SU-DHL-6 (cell line): ENCODE data around the gene GREM1.

ENCODE experiments used
- H2AFZ ChIP-seq: fragments of 200-600 bp; sonication (generic); 2 replicates; pipeline ENCODE4 v1.6.1; 2014; ENCODE audit warnings: low read depth, mild to moderate bottlenecking, moderate library complexity, mixed read lengths, antibody characterized with exemption, low read length; ENCODE audit not compliant: severe bottlenecking
- H3F3A ChIP-seq: fragments of 200-600 bp; shearing (Covaris generic); 2 replicates; pipeline ENCODE4 v1.6.0; 2016; ENCODE audit warnings: antibody characterized with exemption, mild to moderate bottlenecking; ENCODE audit not compliant: insufficient read depth
- H3K27ac ChIP-seq: fragments of 200-600 bp; sonication (generic); 2 replicates; pipeline ENCODE4 v1.5.1; 2016; ENCODE audit warnings: low read depth, mild to moderate bottlenecking, low read length, moderate library complexity, mixed read lengths
- H3K27me3 ChIP-seq: fragments of 200-600 bp; sonication (generic), shearing (Covaris generic); 2 replicates; pipeline ENCODE4 v1.6.0; 2014; ENCODE audit warnings: mild to moderate bottlenecking, low read length
- H3K36me3 ChIP-seq: fragments of 200-600 bp; sonication (generic); 2 replicates; pipeline ENCODE4 v1.6.1; 2014; ENCODE audit warnings: mild to moderate bottlenecking, low read length, mixed read lengths
- H3K4me2 ChIP-seq: fragments of 300-600, 200-600 bp; shearing (Covaris generic), sonication (generic); 2 replicates; pipeline ENCODE4 v1.6.0; 2014; ENCODE audit warnings: low read length, low read depth, mild to moderate bottlenecking; ENCODE audit not compliant: poor library complexity, severe bottlenecking
- H3K4me3 ChIP-seq: fragments of 200-600 bp; sonication (generic); 2 replicates; pipeline ENCODE4 v1.5.1; 2014; ENCODE audit warnings: antibody characterized with exemption, low read length, mild to moderate bottlenecking, mixed read lengths; ENCODE audit not compliant: insufficient read depth, poor library complexity, severe bottlenecking
- H3K79me2 ChIP-seq: fragments of 200-600 bp; sonication (generic); 2 replicates; pipeline ENCODE4 v1.6.1; 2014; ENCODE audit warnings: mild to moderate bottlenecking, low read length, moderate library complexity; ENCODE audit not compliant: insufficient read depth
- H3K9ac ChIP-seq: fragments of 200-600 bp; sonication (generic); 2 replicates; pipeline ENCODE4 v1.7.0; 2014; ENCODE audit warnings: mild to moderate bottlenecking, low read length
- H3K9me2 ChIP-seq: fragments of 200-600 bp; sonication (generic); replicated peaks from 2 replicates; pipeline ENCODE4 v1.6.1; 2014; ENCODE audit warnings: low read length; ENCODE audit not compliant: insufficient read depth
- H3K9me3 ChIP-seq: fragments of 200-600 bp; sonication (generic); 2 replicates; pipeline ENCODE4 v1.6.1; 2014; ENCODE audit warnings: low read length, mixed read lengths; ENCODE audit not compliant: insufficient read depth
- H4K20me1 ChIP-seq: fragments of 200-600 bp; sonication (generic); 2 replicates; pipeline ENCODE4 v1.6.1; 2014; ENCODE audit warnings: low read depth, mild to moderate bottlenecking, antibody characterized with exemption, low read length, moderate library complexity, mixed read lengths
- EZH2phosphoT487 ChIP-seq: fragments of 200-600 bp; sonication (generic), shearing (Covaris generic); conservative IDR thresholded peaks from 2 replicates; pipeline ENCODE4 v1.6.1; 2018; ENCODE audit warnings: mild to moderate bottlenecking, antibody characterized with exemption, low read length, moderate library complexity, mixed read lengths
- TF ChIP-seq, protein P1 (sequence below): fragments of 200-600 bp; sonication (generic); IDR thresholded peaks from one replicate; pipeline ENCODE4 v1.5.1; 2017; ENCODE audit warnings: antibody characterized with exemption, mild to moderate bottlenecking, low read length, moderate library complexity; ENCODE audit not compliant: insufficient read depth, poor library complexity, severe bottlenecking

Gene GREM1

DNA sequence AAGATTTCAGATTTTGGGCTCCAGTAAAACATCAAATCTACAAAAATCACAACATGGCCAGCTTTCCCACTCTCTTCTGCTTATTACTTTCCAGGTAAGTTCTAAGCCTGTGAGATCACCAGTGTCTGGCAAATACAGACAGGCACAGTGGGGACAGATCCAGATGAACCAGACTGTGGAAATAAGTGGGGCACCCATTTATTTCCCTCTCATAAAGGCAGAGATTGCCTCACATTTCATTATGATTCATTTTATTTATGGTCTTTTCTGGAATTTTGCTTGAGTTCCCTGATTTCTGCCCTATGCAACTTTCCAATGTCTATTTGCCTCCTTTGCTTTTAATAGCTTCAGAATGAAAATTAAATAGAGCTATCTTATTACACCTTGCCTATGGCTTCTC lies 66.8 kb downstream of the GREM1 start:
- H3K9me3 ChIP-seq: no peaks in the 10 kb centered on the region
- H3K4me2 ChIP-seq: no peak overlapping the region
- no peaks in the 10 kb centered on the region for H3K27me3 ChIP-seq
- no peak overlapping the region for H3K4me3 ChIP-seq
- H3K9ac ChIP-seq: no peak overlapping the region
- H3K9me2 ChIP-seq: no peaks in the 10 kb centered on the region
- no peaks in the 10 kb centered on the region for H4K20me1 ChIP-seq
- no peaks in the 10 kb centered on the region for H3K36me3 ChIP-seq
- TF ChIP-seq, protein P1, sequence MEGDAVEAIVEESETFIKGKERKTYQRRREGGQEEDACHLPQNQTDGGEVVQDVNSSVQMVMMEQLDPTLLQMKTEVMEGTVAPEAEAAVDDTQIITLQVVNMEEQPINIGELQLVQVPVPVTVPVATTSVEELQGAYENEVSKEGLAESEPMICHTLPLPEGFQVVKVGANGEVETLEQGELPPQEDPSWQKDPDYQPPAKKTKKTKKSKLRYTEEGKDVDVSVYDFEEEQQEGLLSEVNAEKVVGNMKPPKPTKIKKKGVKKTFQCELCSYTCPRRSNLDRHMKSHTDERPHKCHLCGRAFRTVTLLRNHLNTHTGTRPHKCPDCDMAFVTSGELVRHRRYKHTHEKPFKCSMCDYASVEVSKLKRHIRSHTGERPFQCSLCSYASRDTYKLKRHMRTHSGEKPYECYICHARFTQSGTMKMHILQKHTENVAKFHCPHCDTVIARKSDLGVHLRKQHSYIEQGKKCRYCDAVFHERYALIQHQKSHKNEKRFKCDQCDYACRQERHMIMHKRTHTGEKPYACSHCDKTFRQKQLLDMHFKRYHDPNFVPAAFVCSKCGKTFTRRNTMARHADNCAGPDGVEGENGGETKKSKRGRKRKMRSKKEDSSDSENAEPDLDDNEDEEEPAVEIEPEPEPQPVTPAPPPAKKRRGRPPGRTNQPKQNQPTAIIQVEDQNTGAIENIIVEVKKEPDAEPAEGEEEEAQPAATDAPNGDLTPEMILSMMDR: no peak
- TF ChIP-seq EZH2phosphoT487: no peak
- H2AFZ ChIP-seq: no peak overlapping the region
- no peaks in the 10 kb centered on the region for H3K79me2 ChIP-seq
- no peaks in the 10 kb centered on the region for H3F3A ChIP-seq
- H3K27ac ChIP-seq: no peak overlapping the region

DNA sequence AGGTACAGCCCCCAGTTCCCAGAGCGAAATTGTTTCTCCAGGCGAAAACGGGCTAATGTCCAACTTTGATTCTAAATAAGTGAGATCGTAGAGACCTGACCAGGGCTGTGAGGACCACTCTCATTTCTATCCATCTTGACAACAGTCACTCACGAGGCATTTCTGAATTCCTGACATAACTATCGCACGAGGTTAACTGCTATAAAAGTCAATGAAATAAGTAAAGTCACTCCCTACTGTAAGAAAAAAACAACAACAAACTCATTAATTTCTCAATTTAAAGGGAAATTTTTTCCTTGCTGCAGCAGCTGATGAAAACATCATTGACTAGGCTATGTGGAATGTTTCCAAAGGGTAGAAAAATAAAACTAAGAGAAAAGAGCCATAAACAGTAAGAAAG lies 69.1 kb downstream of the GREM1 start:
- no peaks in the 10 kb centered on the region for H3K36me3 ChIP-seq
- H3K4me2 ChIP-seq: no peak overlapping the region
- H3K9me2 ChIP-seq: no peaks in the 10 kb centered on the region
- no peak overlapping the region for H3K27ac ChIP-seq
- H3K27me3 ChIP-seq: no peaks in the 10 kb centered on the region
- TF ChIP-seq, protein P1: no peak
- no peak for TF ChIP-seq EZH2phosphoT487
- no peak overlapping the region for H2AFZ ChIP-seq
- no peaks in the 10 kb centered on the region for H3K9me3 ChIP-seq
- no peak overlapping the region for H3K4me3 ChIP-seq
- no peaks in the 10 kb centered on the region for H3F3A ChIP-seq
- H3K9ac ChIP-seq: no peak overlapping the region
- no peaks in the 10 kb centered on the region for H3K79me2 ChIP-seq
- H4K20me1 ChIP-seq: no peaks in the 10 kb centered on the region

DNA sequence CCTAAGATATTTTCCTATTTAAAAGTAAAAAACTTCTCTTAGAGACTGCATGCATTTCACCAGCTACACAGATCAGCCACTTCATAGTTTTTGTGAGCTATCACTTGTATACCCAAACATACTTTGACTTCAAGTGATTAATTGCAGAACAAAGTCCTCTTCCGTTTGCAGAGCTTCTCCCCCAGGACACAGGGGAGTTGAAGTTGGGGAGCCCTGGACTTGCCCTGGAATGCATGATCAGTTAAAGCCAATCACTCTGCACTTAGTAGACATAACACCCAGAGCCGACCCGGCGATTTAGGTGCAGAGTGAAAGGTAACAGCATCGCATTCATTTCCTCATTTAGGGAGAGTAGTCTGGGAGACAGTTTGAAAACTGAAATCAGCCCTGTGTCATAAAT lies 70.1 kb downstream of the GREM1 start:
- Histone ChIP-seq H3K9me2 (no peaks in the 10 kb centered on the region), H4K20me1 (no peaks in the 10 kb centered on the region), H3K9me3 (no peaks in the 10 kb centered on the region), H3F3A (no peaks in the 10 kb centered on the region), H3K9ac (no peak overlapping the region), H3K27me3 (no peaks in the 10 kb centered on the region), H3K4me2 (no peak overlapping the region), H2AFZ (no peak overlapping the region), H3K27ac (no peak overlapping the region), H3K79me2 (no peaks in the 10 kb centered on the region), H3K4me3 (no peak overlapping the region), H3K36me3 (no peaks in the 10 kb centered on the region)
- TF ChIP-seq, protein P1: no peak
- TF ChIP-seq EZH2phosphoT487: no peak
